GM03348 (cell line): ENCODE data around the gene ITPKB.
A peak's percentile ranks its signal among the peaks of the same experiment; 100 is the strongest.

Experiments
- DNase-seq: peaks from one replicate; pipeline ENCODE4 v3.0.0; 2012; ENCODE audit warnings: low spot score

The ITPKB gene

DNA sequence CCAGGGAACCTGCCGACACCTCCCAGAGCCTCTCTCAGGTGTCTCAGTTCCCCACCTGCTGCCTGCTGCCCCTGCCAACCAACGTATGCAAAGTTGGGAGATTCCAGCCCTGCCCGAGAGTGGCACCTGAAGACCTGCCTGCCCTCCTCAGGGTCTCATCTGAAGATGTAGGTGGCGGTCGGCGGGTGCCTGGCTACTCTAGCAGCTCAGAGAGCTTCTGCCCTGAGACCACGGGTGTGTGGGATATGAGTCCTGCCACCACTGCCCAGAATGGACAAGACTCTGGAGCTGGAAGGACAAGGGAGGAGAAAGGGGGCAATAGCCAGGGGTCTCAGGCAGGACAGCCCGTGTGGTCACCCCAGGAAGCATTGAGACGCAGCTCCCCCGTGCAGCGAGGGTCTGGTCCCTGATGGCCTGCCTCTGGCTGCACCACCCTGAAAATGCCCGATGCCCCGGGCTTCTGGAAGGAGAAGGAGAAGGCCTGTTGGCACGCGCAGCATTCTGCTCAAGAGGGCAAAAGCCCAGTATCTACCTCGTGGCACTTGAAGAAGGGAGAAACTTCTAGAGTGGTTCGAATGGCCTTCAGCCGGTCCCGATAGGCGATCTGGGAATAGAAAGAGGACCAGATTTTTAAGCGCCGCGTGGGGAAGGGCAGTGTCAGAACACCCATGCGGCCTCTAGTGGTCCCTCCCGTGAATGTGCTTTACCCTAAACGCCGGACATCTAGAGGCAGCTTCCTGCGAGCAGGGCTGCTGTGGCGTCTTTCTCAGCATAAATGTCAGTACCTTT, 101.7 kb downstream of the ITPKB start:
- DNase-seq, result peak; percentile 73

DNA sequence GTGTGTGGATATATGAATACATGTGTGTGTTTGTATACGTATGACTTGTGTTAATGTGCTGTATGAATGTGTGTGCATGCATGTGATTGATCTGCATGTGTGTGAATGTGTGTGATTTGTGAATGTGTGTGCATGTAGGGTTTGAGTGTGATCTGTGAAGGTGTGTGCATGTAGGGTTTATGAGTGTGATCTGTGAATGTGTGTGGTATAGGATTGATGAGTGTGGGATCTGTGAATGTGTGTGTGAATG, 102.3 kb downstream of the ITPKB start:
- DNase-seq, result no peak

DNA sequence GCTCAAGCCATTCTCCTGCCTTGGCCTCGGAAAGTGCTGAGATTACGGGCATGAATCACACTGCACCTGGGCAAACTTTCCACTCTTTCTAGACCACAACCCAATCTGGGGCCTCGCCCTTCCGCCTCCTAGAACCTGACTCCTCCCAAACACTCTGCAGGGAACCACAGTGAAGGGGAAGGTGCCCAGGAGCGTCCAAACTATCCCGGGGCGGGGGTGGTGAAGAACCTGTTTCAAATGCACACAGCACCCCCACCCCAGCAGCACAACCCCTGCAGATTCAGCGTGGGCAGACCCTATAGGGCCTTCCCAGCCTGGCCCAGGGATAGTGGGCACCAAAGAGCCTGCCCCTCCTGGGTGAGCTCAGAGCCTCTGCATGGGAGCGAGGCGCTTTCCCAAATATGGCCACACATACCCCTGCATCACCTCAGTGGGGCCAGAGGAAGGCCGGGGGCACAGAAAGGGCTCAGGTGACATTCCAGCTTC, 103.6 kb downstream of the ITPKB start:
- no peak for DNase-seq

DNA sequence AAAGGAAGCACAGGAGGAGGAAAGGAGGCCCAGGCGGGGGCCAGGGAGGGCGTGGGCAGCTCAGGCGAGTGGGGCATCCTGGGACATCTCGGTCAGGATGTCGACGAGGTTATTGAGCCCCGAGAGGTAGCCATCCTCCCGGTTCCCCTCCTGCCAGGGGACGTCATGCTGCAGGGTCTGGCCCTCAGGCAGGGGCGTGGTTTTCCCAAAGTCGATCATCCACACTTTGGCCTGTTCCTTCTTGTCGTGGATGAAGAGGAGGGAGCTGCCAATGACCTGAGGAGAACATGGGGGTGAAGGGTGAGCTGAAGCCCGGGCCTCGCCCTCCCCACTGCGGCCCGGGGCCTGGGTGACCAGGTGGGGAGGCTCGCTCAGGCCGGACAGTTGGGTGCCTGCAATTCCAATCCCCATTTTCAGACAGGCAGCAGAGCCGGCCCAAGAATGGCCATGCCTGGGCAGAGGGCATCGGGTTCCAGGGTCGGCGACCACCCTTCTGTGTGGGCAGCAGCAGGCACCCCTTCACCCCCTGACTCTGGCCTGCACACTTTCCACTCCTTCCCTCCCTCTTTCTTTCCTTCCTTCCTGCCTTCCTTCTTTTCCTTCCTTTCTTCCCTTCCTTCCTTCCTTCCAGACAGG, 104.4 kb downstream of the ITPKB start:
- DNase-seq, result no peak

DNA sequence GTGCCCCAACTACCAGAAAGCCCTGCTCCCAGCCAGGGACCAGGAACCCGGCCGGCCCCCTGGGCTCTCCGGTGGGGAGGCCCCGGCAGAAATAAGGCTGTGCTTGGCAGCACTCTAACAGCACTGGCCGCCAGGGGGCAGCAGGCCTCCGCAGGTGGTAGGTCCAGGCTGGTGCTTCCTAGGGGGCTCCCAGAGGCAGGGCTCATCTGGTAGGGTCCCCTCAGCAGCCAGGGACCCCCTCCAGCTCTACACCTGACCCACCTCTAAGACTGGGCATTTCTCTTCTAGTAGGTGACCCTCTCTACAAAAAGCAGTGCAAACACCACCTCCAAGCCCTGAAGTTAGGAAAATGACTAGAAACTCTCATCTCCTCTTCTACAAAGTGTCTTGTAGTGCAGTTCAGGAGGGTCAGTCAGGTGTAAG, 104.9 kb downstream of the ITPKB start:
- DNase-seq, result peak; percentile 90

DNA sequence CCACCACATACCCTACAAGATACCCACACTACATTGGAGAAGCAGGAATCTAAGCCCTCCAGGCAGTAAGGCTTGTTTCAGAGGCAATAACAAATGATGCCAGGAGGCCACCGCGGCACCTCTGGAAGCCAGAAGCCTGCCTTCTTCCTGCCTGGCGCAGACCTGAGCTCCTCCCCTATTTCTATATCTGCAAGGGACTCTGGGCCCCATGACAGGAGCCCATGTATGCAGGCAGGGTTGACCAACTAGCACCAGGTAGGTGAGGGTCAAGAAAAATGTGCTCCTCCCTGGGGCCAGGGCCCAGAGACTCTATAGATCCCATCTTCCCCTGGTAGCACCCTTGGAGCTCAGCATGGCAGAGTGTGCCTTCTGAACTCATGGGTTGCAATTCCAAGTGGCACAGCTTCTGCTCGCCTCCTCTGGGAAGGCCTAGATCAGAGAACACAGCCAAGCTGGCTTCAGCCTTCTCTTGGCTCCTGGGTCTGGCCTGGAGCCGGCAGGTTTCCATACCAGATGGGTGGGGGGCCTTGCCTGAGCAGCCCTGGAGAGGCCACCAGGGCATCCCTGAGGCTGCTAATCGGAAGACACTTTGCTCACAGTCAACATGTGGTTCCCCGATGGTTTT, 105.4 kb downstream of the ITPKB start:
- DNase-seq, result no peak

DNA sequence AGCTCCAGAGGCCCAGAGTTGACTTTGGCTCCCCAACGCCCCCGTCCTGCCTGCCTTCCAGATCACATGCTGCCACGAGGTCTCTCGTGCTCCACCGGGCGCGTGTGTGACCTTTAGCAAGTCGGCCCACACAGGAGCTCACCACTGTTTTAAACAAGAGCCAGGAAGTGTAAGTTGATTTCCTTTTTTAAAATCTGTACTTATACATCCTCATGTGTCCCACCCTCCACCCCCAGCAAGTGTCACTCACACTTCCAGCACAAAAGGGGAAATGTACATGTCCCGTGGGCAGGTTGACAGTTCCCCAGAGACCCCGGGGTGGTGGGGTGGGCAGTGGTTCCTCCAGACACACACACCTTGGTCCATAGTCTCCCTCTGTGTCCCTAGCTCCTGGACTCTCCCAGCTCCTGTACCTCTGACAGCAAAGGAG, 106.1 kb downstream of the ITPKB start:
- DNase-seq, result no peak

DNA sequence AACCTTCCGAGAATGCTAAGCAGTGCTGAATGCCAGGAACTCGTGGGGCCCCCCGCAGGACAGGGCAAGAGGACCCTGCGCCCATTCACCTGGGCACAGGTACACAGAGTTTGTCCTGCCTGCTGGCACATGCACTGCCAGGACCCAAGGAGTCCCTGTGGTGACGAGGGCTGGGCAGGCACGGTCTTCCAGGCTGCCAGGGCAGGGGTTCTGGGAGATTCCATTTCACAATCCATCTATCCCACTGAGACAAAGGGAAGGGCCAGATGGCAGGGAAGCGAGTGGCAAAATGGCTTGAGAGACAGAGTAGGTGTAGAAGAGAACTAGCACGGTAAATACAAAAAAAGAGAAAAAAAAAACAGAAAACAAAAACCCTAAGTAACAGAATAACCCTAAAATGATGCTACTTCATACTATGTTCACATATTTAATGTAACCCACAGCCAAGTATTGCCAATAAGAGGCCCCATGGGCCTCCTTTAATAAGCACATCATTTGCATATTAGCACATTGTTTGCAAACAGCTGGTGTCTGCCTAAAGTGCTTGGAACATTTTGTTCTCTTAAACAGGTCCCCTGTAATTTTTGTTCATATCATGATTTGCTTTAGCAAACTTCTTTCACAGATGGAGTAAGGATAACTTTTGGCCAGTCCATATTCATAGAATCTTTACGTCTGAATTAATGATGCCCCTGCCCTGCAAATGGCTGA, 106.8 kb downstream of the ITPKB start:
- DNase-seq, result no peak

DNA sequence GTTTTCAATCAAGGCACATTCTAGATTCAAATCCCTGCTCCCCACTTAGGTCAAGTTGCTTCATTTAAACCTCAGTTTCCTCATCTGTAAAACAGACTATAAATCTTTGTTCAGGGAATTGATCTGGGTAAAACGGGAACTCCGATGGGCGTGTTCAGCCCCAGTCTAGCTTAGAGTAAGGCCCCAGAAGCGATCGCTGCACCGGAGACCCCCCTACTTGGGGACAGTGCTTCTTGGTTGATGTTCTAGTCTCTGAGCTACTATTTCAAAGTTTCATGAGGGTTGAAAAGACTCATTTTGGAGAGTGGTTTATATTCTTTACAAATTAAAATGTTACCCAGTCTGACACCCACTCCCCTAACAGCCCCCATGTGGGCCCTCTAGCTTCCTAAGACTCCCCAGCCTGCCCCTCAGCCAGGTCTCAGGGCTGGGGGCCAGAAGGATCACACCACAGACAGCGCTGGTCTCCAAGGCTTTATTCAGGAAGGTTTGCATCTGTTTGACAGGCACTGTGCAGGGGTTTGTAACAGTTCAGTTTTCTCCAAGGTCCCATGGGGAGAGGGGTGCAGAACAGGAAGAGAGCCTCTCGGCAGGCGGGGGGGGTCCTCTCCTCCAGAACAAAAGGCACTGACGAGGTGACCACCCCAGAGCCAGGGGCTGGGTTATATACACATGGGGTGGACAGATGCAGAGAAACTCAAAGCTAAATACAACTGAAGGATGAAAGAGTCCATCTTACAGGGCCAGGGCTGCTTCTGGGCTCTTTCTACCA, 107.7 kb downstream of the ITPKB start:
- DNase-seq, result no peak

DNA sequence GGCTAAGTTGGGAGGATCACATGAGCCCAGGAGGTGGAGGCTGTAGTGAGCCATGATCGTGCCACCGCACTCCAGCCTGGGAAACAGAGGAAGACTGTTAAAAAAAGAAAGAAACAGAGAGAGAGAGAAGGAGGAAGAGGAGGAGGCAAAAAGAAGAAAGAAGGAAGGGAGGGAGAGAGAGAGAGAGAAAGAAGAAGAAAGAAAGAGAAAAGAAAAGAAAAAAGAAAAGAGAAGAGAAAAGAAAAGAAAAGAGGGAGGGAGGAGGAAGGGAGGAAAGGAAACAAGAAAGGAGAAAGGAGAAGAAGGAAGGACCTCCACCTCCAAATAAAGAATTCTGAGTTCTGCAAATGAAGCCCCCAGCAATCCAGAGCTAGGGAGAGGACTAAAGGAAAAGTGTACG, 108.5 kb downstream of the ITPKB start:
- DNase-seq, result no peak

DNA sequence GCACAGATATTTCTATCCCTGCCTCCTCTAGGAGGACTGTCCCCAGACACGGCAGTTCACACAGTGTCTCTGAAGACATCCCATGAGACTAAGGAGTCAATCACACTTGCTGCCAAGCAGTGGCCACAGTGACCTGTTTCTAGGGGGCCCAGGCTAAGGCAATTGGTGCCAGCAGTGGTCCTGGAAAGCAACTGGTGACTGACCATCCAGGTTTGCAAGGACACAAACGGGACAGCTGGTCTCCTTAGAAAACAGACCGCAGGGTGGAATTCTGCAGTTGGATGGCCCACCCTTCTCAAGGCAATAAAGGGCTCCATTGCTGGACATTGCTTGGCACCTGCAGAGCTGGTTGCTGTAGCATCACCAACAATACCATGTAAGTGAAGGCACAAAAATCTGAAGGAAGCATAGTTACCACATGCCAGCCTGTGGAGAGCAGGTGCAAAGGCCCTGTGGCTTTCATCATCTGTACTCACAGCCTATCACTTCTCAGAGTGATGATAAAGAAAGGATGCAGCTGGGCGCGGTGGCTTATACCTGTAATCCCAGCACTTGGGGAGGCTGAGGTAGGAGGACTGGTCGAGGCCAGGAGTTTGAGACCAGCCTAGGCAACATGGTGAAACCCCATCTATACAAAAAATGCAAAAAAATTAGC, 109.1 kb downstream of the ITPKB start:
- no peak for DNase-seq

DNA sequence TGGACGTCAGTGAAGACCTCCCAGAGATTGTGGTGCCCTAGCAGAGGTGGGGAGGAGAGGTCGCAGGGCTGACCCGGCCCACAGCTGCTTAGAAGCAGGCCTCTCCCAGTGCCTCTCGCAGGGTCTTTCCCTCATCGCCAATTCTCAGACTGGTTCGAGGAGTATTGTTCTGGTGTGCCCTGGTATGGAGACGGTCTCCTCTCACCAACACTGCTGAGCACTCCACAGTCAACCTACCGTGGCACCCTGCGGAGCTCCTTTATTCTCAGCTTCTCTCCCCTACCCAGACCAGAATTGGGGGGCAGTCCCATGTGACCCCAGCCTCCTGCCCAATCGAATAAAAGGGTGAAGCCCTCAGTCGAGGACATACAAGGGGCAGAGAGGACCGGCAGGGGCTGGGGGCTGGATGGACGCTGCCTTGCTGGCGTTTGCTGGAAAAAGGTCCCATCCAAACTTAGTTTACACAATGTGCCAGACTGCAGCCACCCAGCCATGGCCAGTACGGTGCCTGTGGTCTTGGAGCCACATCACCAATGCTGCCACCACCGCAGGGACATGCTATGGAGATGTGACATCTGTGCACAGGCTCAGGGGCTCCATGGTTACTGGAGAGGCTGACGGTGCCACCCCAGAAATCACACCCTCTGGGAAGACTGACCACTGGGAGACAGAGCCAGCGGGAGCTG, 109.7 kb downstream of the ITPKB start:
- DNase-seq, result no peak

DNA sequence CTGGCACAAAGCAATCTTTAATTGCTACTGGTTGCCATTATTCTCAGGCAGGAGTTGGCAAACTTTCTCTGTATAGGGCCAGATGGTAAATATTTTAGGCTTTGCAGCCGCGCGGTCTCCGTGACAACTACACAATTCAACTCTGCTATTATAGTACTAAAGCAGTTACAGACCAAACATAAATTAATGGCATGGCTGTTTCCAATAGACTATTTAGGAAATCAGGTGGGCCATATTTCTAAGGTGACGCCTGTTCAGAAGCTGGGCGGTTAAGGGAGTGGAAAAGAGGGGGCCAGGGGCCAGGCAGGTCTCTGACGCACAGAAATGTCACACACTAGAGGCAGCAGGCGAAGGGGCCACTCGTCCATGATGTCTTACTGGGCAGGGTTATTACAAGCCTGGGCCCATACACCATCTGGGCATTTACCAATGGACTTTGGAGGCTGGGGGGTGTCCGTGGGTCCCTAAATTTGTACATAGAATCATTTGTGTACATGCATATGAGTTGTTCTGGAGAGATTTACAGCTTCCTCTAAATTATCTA, 110.4 kb downstream of the ITPKB start:
- no peak for DNase-seq

DNA sequence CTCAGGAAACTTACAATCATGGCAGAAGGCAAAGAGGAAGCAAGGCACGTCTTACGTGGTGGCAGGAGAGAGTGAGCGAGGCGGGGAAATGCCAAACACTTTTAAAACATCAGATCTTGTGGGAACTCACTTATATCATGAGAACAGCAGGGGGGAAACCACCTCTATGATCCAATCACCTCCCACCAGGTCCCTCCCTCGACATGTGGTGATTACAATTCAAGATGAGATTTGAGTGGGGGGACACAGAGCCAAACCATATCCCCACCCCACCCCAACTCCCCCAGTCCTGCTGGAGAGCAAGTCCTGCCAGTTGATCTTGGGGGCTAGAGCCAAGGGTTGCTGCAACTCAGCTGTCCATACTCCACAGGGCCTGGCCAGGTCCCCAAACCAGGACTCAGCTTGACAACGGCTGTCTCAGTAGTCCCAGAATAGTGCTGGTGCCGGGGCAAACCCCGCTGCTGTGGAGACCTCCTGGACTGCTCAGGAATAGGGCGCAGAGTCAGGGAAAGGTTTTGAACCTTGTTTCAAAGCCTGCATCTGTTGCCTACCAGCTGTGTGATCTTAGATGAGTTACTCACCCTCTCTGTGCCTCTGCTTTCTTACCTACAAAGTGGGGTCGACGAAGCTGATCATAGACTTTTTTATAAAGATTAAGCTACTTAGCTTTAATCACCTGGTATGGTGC, 111.0 kb downstream of the ITPKB start:
- no peak for DNase-seq

DNA sequence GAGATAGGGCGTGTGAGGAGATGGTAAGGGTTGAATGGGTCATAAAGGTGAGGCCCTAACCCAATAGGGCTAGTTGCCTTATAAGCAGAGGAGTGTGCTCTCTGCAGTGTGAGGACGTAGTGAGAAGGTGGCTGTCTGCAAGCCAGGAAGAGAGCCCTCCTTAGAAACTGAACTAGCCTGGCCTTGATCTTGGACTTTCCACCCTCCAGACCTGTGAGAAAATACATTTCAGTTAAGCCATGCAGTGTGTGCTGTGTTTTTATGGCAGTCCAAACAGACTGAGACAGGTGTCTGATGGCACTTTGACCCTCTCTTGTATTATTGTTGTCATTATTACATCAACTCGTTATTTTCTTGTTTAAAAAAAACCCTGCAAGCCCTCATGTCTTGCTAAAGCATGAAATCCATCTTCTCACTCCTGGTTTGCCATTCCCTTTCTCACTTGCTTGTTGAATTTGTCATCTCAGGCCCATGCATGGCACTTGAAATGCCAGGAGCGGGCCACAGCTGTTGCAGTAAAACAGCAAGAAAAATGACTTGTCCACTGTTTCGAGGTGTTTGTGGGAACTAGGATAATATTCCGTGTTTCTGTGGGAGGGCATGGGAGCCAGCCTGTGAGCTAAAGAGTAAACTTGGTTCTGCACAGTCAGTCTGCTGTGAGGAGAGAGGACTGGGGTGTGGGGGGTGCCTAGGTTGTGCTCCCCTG, 111.9 kb downstream of the ITPKB start:
- DNase-seq, result no peak

DNA sequence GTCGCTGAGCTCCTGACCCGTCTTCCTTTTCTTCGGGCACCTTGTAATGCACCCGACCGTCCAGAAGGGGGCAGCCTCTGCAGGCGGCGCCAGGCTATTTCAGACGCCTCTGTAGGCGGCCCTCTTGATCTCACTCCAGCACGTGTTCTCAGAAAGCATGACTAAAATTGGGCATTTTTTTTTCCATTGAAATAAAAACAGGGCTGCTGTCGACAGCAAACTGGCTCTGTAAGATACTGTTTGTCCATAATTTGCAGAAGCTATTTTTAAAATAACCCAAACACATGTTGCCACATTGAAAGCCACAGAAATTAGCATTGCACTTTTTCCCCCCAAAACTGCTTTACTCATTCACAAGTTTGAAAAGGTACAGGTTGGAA, 112.5 kb downstream of the ITPKB start:
- DNase-seq, result peak; percentile 88

DNA sequence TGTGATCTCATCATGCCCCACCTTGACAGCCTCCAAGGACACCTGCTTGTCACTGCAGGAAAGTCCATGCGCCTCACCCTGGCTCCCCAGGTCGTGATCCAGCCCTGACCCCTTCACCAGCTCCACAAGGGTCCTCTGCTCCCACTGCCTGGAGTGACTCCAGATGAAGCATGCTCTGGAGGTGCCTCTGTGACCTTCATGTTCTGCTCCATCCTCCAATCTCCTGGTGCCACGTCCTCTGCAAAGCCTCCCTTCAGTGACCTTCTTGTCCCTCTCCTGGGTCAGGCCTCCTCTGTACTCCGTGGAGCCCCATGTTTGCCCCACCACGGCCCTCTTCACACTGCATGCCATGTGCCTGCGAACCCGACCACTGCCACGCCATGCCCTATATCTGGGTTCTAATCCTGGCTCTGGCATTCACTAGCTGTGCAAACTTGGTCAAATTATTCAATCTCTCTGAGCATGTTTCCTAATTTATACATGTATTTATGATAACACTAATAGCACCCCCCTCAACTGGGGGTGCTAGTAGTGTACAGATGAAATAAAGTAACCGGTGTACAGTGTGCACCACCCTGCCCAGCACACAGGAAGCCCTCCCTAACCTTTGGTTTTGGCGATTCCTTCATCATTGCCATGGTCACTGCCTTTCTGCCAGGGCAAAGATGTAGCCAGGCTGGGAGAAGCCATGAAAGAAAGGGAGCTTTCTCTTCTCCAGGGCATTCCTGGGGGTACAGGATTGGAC, 113.1 kb downstream of the ITPKB start:
- no peak for DNase-seq

DNA sequence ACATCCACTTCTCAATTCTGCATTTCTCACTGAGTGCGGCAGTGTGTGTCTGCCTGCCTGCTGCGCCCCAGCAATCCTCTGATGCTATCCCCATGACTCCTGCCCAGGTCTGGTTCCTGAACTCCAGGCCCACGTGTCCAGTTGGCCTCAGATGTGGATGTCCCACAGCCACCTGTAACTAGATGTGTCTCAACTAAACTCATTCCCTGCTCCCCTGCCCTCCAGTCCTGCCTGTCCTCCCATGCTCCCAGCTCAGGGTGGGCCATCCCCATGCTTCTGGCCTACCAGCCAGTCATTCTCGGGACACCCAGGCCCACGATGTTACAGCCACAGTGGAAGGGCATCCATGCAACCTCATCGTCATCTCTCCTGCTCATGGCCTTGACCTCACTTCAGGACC, 113.8 kb downstream of the ITPKB start:
- no peak for DNase-seq

DNA sequence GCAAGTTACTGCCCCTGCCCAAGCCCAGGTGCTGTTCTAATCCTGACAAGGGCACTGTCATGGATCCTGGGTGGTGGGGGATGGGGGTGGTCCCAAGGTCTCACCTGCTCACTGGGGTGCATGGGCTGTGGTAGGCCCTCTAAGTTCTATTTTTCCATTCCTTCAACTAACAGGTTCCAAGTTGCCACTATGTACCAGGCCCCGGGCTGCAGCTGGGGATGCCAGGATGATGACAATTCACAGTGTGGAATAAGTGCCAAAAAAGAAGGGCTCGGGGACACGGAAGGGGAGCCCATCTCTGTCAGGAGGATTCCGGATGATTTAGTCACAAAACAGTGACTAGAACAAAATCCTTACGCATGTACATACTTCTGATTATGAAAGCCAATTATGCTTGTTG, 114.6 kb downstream of the ITPKB start:
- DNase-seq, result peak; percentile 45
